SH-SY5Y (cell line): ENCODE measurements around the gene TJP2.

Experiments
- GATA2 ChIP-seq: IDR thresholded peaks from 2 replicates; pipeline ENCODE4 v1.6.1; 2011; ENCODE audit warnings: mild to moderate bottlenecking, low read depth, low read length
- GATA3 ChIP-seq: IDR thresholded peaks from 2 replicates; pipeline ENCODE4 v1.6.1; 2011; ENCODE audit warnings: low read depth, mild to moderate bottlenecking, low read length, moderate library complexity

GRCh38 chr9:69136185-69136584 lies 37.9 kb upstream of the TJP2 start:
- TF ChIP-seq GATA3: no peak
- TF ChIP-seq GATA2: no peak
